HepG2 (cell line): ENCODE measurements around the gene ADAMTS12. TPM values are rescaled to one million over a fixed set of nuclear protein-coding genes. Genes with fewer than 3 reads are reported as not detected.

ENCODE experiments used
- ATAC-seq: fragments of 200-7000 bp; cut with Tn5 transposase; 3 replicates; pipeline ENCODE4 v1.9.1; 2020; ENCODE audit warnings: mild to moderate bottlenecking, moderate library complexity
- BruUV-seq: library from RNA; stranded (reverse); fragments of 400-500 nt; replicated peaks from 2 replicates; lab custom pipeline; 2021; lab: Mats Ljungman, UMichigan
- CTCF ChIA-PET: fragments of 300-600 bp; formaldehyde crosslinking; extraction: SDS; loops from one replicate; lab custom pipeline; 2021; ENCODE audit warnings: low total read pairs, inconsistent platforms, low intra/inter-chr PET ratio; lab: Yijun Ruan, JAX
- POLR2A ChIA-PET: fragments of 350-600 bp; sonication (Branson Sonifier 250); formaldehyde crosslinking; loops from one replicate; lab custom pipeline; 2020; ENCODE audit warnings: antibody characterized with exemption, inconsistent platforms; lab: Yijun Ruan, JAX
- DNase-seq: peaks from one replicate; pipeline ENCODE4 v3.0.0-alpha.2; 2015; ENCODE audit warnings: low spot score
- FAIRE-seq: peaks from 3 replicates; lab custom pipeline; 2011; peaks lifted over from hg19 to GRCh38; lab: Jason Lieb, UNC
- H2AFZ ChIP-seq: one replicate; pipeline ENCODE4 v1.6.1; 2011; ENCODE audit warnings: low read length, inconsistent platforms
- H3K27ac ChIP-seq: fragments of 300-600 bp; 3 replicates; pipeline ENCODE4 v1.8.0; 2011; ENCODE audit warnings: mixed run types, mild to moderate bottlenecking, mixed read lengths, low read length, inconsistent platforms; ENCODE audit not compliant: insufficient read depth; ENCODE audit errors: extremely low read length
- H3K27me3 ChIP-seq, 2 experiments: fragments of 200-600 bp in 1 of 2; 2 replicates in 1 of 2; 3 replicates in 1 of 2; pipeline versions ENCODE4 v1.6.0 to v1.8.0; 2011; ENCODE audit warnings: low read length in 2 of 2, mild to moderate bottlenecking in 2 of 2, moderate library complexity in 2 of 2, inconsistent platforms in 1 of 2; ENCODE audit not compliant: insufficient read depth in 2 of 2, control insufficient read depth in 1 of 2
- H3K36me3 ChIP-seq, 2 experiments: fragments of 200-600 bp in 1 of 2; replicated peaks in 1 of 2; 2 replicates in 1 of 2; 3 replicates in 1 of 2; pipeline versions ENCODE4 v1.5.1 to v1.8.0; 2011; ENCODE audit warnings: low read length in 2 of 2, inconsistent platforms in 1 of 2; ENCODE audit not compliant: insufficient read depth in 2 of 2, control insufficient read depth in 1 of 2
- H3K4me1 ChIP-seq: 2 replicates; pipeline ENCODE4 v1.5.1; 2012; ENCODE audit warnings: low read length, inconsistent platforms; ENCODE audit not compliant: insufficient read depth
- H3K4me2 ChIP-seq: 2 replicates; pipeline ENCODE4 v1.6.0; 2011; ENCODE audit warnings: low read depth, low read length, inconsistent platforms
- H3K4me3 ChIP-seq, 3 experiments: fragments of 200-600 bp in 1 of 3; sonication (generic), shearing (Covaris generic) in 1 of 3; replicated peaks in 1 of 3; 2 replicates each; pipeline ENCODE4 v1.5.1; 2011 to 2016; ENCODE audit warnings: low read length in 3 of 3, inconsistent platforms in 2 of 3, low read depth in 2 of 3, mild to moderate bottlenecking in 2 of 3, control low read depth in 1 of 3, mixed read lengths in 1 of 3; ENCODE audit not compliant: insufficient read depth in 1 of 3
- H3K79me2 ChIP-seq: one replicate; pipeline ENCODE4 v1.6.1; 2011; ENCODE audit warnings: low read length, inconsistent platforms; ENCODE audit not compliant: insufficient read depth
- H3K9ac ChIP-seq: 2 replicates; pipeline ENCODE4 v1.6.0; 2011; ENCODE audit warnings: mild to moderate bottlenecking, low read depth, low read length, inconsistent platforms; ENCODE audit not compliant: insufficient read depth
- H3K9me3 ChIP-seq: 2 replicates; pipeline ENCODE4 v1.5.1; 2012; ENCODE audit warnings: mild to moderate bottlenecking, low read length
- H4K20me1 ChIP-seq: 2 replicates; pipeline ENCODE4 v1.6.0; 2011; ENCODE audit warnings: inconsistent platforms, mild to moderate bottlenecking, low read length, moderate library complexity; ENCODE audit not compliant: insufficient read depth
- BRCA1 ChIP-seq: sonication (generic); formaldehyde crosslinking; IDR thresholded peaks from 2 replicates; pipeline ENCODE4 v1.4.0; 2020; ENCODE audit warnings: missing genetic modification reagents
- CREM ChIP-seq, 2 experiments: sonication (generic) in 1 of 2; formaldehyde crosslinking in 1 of 2; IDR thresholded peaks; 2 replicates each; pipeline versions ENCODE4 v1.4.0 to v1.6.1; 2016 to 2020; ENCODE audit warnings: antibody characterized with exemption in 1 of 2, mild to moderate bottlenecking in 1 of 2, missing genetic modification reagents in 1 of 2
- HOXA3 ChIP-seq: sonication (generic); formaldehyde crosslinking; IDR thresholded peaks from 2 replicates; pipeline ENCODE4 v1.5.0; 2020; ENCODE audit warnings: missing genetic modification reagents
- PRPF4 ChIP-seq: fragments of 200-400 bp; formaldehyde crosslinking; IDR thresholded peaks from 2 replicates; pipeline ENCODE4 v1.6.1; 2016; ENCODE audit warnings: low read length, low read depth; ENCODE audit not compliant: poor library complexity, severe bottlenecking
- RELA ChIP-seq: sonication (generic); formaldehyde crosslinking; IDR thresholded peaks from 2 replicates; pipeline ENCODE4 v1.4.0; 2020; ENCODE audit warnings: missing genetic modification reagents
- SNAI1 ChIP-seq: sonication (generic); formaldehyde crosslinking; IDR thresholded peaks from 2 replicates; pipeline ENCODE4 v1.5.0; 2020; ENCODE audit warnings: mild to moderate bottlenecking, missing genetic modification reagents, borderline replicate concordance
- ZNF564 ChIP-seq: sonication (generic); formaldehyde crosslinking; IDR thresholded peaks from 2 replicates; pipeline ENCODE4 v1.8.1; 2023; ENCODE audit warnings: mild to moderate bottlenecking, missing genetic modification reagents
- ZNF619 ChIP-seq: sonication (generic); formaldehyde crosslinking; IDR thresholded peaks from 2 replicates; pipeline ENCODE4 v1.4.0; 2020; ENCODE audit warnings: mild to moderate bottlenecking, missing genetic modification reagents
- ZNF768 ChIP-seq: sonication (generic); formaldehyde crosslinking; IDR thresholded peaks from 2 replicates; pipeline ENCODE4 v1.4.0; 2020; ENCODE audit warnings: missing genetic modification reagents
- ZNF83 ChIP-seq: sonication (generic); formaldehyde crosslinking; IDR thresholded peaks from 2 replicates; pipeline ENCODE4 v1.4.0; 2020; ENCODE audit warnings: missing genetic modification reagents, mild to moderate bottlenecking, borderline replicate concordance
- WGBS: methylation state at CpG from one replicate; pipeline ENCODE4 v1.1.6; 2017; ENCODE audit warnings: low lambda C conversion rate; 5-methylcytosine and 5-hydroxymethylcytosine counted together
- in situ Hi-C: cut with HindIII; loops from 2 replicates; pipeline ENCODE4 v1.10.0; 2017; ENCODE audit warnings: low pct_unique_long_range_greater_than_20kb; ENCODE audit not compliant: extremely low pct_ligation_motif_present
- intact Hi-C: fragments of 100-400 bp; cut with micrococcal nuclease; formaldehyde crosslinking; loops from one replicate; pipeline ENCODE4 v1.10.0; 2022; ENCODE audit not compliant: unreplicated experiment
- polyA plus RNA-seq, 8 experiments: library from polyadenylated mRNA; depleted of rRNA in 3 of 8; stranded (reverse) in 7 of 8; unstranded in 1 of 8; fragments of >200 nt; fragmentation: Illumina TruSeq in 4 of 8; extraction: Trizol in 4 of 8; gene quantifications; 2 replicates each; pipeline versions ENCODE4 v1.2.1 to v1.2.3, GENCODE V29; 2011 to 2016; ENCODE audit warnings: low read depth in 4 of 8, missing spikeins in 1 of 8, mixed read lengths in 1 of 8; ENCODE audit not compliant: insufficient read depth in 1 of 8
- total RNA-seq, 5 experiments: library from RNA; depleted of rRNA; stranded (reverse); fragments of >200 nt; fragmentation: Illumina TruSeq; extraction: Trizol; gene quantifications; 2 replicates each; pipeline ENCODE4 v1.2.3, GENCODE V29; 2016; ENCODE audit warnings: low read depth in 1 of 5
- TF ChIP-seq, protein P1 (sequence below), 2 experiments: sonication (generic) in 1 of 2; formaldehyde crosslinking in 1 of 2; IDR thresholded peaks; 2 replicates each; pipeline versions ENCODE4 v1.4.0 to v1.6.1; 2018 to 2020; ENCODE audit warnings: missing genetic modification reagents in 2 of 2, borderline replicate concordance in 1 of 2, low read depth in 1 of 2, mild to moderate bottlenecking in 1 of 2, missing biosample characterization in 1 of 2

ADAMTS12 gene
- total and polyA plus RNA-seq, 2 of the 13 experiments (the other 11 are each of a cell fraction or from before 2014, with no cell fraction given): 0.03 TPM; not detected in 1

GRCh38 chr5:33903118-33903517 lies 11.3 kb upstream of the ADAMTS12 start (continued):
- TF ChIP-seq SNAI1 (CRISPR knock-in tag) (no peak), ZNF83 (no peak), PRPF4 (no peak), RELA (CRISPR knock-in tag) (no peak), HOXA3 (CRISPR knock-in tag) (no peak), ZNF768 (CRISPR knock-in tag) (no peak), CREM (IDR thresholded peaks at IDR 0.05) (no peak), CREM (CRISPR knock-in tag; IDR thresholded peaks at IDR 0.05) (no peak)
- TF ChIP-seq, protein P1, sequence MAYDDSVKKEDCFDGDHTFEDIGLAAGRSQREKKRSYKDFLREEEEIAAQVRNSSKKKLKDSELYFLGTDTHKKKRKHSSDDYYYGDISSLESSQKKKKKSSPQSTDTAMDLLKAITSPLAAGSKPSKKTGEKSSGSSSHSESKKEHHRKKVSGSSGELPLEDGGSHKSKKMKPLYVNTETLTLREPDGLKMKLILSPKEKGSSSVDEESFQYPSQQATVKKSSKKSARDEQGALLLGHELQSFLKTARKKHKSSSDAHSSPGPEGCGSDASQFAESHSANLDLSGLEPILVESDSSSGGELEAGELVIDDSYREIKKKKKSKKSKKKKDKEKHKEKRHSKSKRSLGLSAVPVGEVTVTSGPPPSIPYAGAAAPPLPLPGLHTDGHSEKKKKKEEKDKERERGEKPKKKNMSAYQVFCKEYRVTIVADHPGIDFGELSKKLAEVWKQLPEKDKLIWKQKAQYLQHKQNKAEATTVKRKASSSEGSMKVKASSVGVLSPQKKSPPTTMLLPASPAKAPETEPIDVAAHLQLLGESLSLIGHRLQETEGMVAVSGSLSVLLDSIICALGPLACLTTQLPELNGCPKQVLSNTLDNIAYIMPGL (CRISPR knock-in tag; IDR thresholded peaks at IDR 0.05; ENCODE audit: borderline replicate concordance in 1 of 2, low read depth in 1 of 2): no peak

DNA sequence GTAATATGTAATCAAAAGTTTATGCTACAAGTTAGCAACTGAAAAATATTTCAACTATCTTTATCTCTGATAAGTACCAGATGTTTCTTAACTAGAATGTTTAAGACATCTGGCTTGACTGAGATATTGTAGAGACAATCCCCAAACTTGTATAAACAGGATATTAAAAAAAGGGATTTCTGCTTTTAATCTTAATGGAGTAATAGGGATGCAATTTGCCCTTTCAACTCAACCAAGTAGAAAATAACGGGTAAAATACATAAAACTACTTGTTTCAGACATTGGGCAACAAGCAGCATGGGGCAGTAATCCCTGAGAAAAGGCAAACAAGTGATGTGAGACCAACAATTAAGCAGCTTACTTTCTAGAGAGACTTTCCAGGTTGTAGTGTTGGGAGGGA lies 9.4 kb upstream of the ADAMTS12 start:
- DNase-seq (no peak), ATAC-seq (no peak), FAIRE-seq (no peak)
- CTCF ChIA-PET: no interaction called here
- in situ Hi-C loops: no loop called here
- H3K9ac ChIP-seq: no peak overlapping the region
- H3K4me3 ChIP-seq: no peak overlapping the region
- H3K4me1 ChIP-seq: no peaks in the 10 kb centered on the region
- no peaks in the 10 kb centered on the region for H4K20me1 ChIP-seq
- POLR2A ChIA-PET: no interaction called here
- H3K27me3 ChIP-seq: no peaks in the 10 kb centered on the region; a peak in 1 of 5 replicates
- no peaks in the 10 kb centered on the region for H3K79me2 ChIP-seq
- intact Hi-C loops: no loop called here
- 0% methylated on average over 1 of the region's 1 CpG for WGBS
- no peak overlapping the region for H3K27ac ChIP-seq
- no peaks in the 10 kb centered on the region for H3K36me3 ChIP-seq
- no peak overlapping the region for H3K4me2 ChIP-seq
- no TSS peak for BruUV-seq
- H2AFZ ChIP-seq: no peak overlapping the region
- peaks cover 9% of the 10 kb centered on the region; the same call in 1 of the 2 replicates for H3K9me3 ChIP-seq
- TF ChIP-seq ZNF564 (no peak), CREM (IDR thresholded peaks at IDR 0.05) (no peak), CREM (CRISPR knock-in tag; IDR thresholded peaks at IDR 0.05) (no peak), ZNF619 (CRISPR knock-in tag) (no peak), BRCA1 (no peak)
- TF ChIP-seq, all 625 proteins: peak for 0
